PC-3 (cell line): ENCODE data around the gene CHRNA7. TPM values are rescaled to one million over a fixed set of nuclear protein-coding genes. Genes with fewer than 3 reads are reported as not detected.

Experiments
- ATAC-seq: fragments of 200-7000 bp; cut with Tn5 transposase; 2 replicates; pipeline ENCODE4 v1.9.1; 2020; ENCODE audit warnings: mild to moderate bottlenecking, moderate library complexity
- BruUV-seq: library from RNA; stranded (reverse); fragments of 400-500 nt; replicated peaks from 2 replicates; lab custom pipeline; 2021; lab: Mats Ljungman, UMichigan
- CTCF ChIA-PET: fragments of 300-600 bp; sonication (Branson Sonifier 250); formaldehyde crosslinking; loops from one replicate; lab custom pipeline; 2022; ENCODE audit warnings: antibody characterized with exemption; lab: Charles Lee
- POLR2A ChIA-PET: fragments of 300-600 bp; sonication (Branson Sonifier 250); formaldehyde crosslinking; loops from one replicate; lab custom pipeline; 2022; ENCODE audit warnings: antibody characterized with exemption; ENCODE audit not compliant: unreplicated experiment; lab: Charles Lee
- DNase-seq: peaks from one replicate; pipeline ENCODE4 v3.0.0-alpha.2; 2015
- H2AFZ ChIP-seq: fragments of 300-600 bp; sonication (generic); 2 replicates; pipeline ENCODE4 v1.6.0; 2016; ENCODE audit warnings: antibody characterized with exemption, low read length
- H3F3A ChIP-seq: fragments of 300-600 bp; sonication (generic); one replicate; pipeline ENCODE4 v1.6.0; 2017; ENCODE audit warnings: antibody characterized with exemption, low read length, control low read depth, mild to moderate bottlenecking; ENCODE audit not compliant: unreplicated experiment
- H3K27ac ChIP-seq: fragments of 300-600 bp; sonication (generic); 2 replicates; pipeline ENCODE4 v1.5.1; 2016; ENCODE audit warnings: mild to moderate bottlenecking, low read length
- H3K27me3 ChIP-seq: fragments of 300-600 bp; sonication (generic); 2 replicates; pipeline ENCODE4 v1.6.1; 2016; ENCODE audit warnings: low read length, mixed read lengths
- H3K36me3 ChIP-seq: fragments of 300-600 bp; sonication (generic); 2 replicates; pipeline ENCODE4 v1.6.1; 2016; ENCODE audit warnings: low read depth, mixed run types, low read length, mixed read lengths
- H3K4me1 ChIP-seq: fragments of 300-600 bp; sonication (generic); 2 replicates; pipeline ENCODE4 v1.5.1; 2016; ENCODE audit warnings: low read length; ENCODE audit not compliant: insufficient read depth
- H3K4me2 ChIP-seq: fragments of 300-600 bp; sonication (generic); 2 replicates; pipeline ENCODE4 v1.6.0; 2016; ENCODE audit warnings: low read length
- H3K4me3 ChIP-seq: fragments of 300-600 bp; sonication (generic); 2 replicates; pipeline ENCODE4 v1.5.1; 2016; ENCODE audit warnings: mild to moderate bottlenecking, low read length, mixed read lengths
- H3K79me2 ChIP-seq: fragments of 300-600 bp; sonication (generic); 2 replicates; pipeline ENCODE4 v1.6.1; 2017; ENCODE audit warnings: low read length, mixed read lengths
- H3K9ac ChIP-seq: fragments of 300-600 bp; sonication (generic); 2 replicates; pipeline ENCODE4 v1.6.0; 2016; ENCODE audit warnings: mild to moderate bottlenecking, low read length
- H3K9me2 ChIP-seq: fragments of 300-600 bp; sonication (generic); replicated peaks from 2 replicates; pipeline ENCODE4 v1.6.1; 2016; ENCODE audit warnings: mixed run types, low read length, mixed read lengths
- H3K9me3 ChIP-seq: fragments of 300-600 bp; sonication (generic); 2 replicates; pipeline ENCODE4 v1.6.1; 2016; ENCODE audit warnings: low read length, mixed read lengths
- H4K20me1 ChIP-seq: fragments of 300-600 bp; sonication (generic); 2 replicates; pipeline ENCODE4 v1.6.1; 2016; ENCODE audit warnings: low read length, mixed read lengths
- CTCF ChIP-seq: fragments of 300-600 bp; sonication (generic); conservative IDR thresholded peaks from 2 replicates; pipeline ENCODE4 v1.5.1; 2017; ENCODE audit warnings: antibody characterized with exemption, low read depth, mild to moderate bottlenecking, low read length
- EZH2 ChIP-seq: fragments of 300-600 bp; sonication (generic); IDR thresholded peaks from one replicate; pipeline ENCODE4 v1.6.1; 2017; ENCODE audit warnings: antibody characterized with exemption, mild to moderate bottlenecking, low read length; ENCODE audit not compliant: unreplicated experiment
- EZH2phosphoT487 ChIP-seq: fragments of 300-600 bp; sonication (generic); IDR thresholded peaks from 2 replicates; pipeline ENCODE4 v1.6.1; 2018; ENCODE audit warnings: mild to moderate bottlenecking, antibody characterized with exemption, low read length, borderline replicate concordance
- intact Hi-C: fragments of 100-400 bp; cut with micrococcal nuclease; formaldehyde crosslinking; loops from 2 replicates; pipeline ENCODE4 v1.9.0; 2023
- total RNA-seq: library from RNA; depleted of rRNA; stranded (reverse); fragments of >200 nt; gene quantifications from 2 replicates; pipeline ENCODE4 v1.2.3, GENCODE V29; 2014

The CHRNA7 gene
- total RNA-seq, 1 experiment from 2014 or later, result 0.73 TPM

GRCh38 chr15:32030795-32031194, 480 bp downstream of the CHRNA7 start:
- Histone ChIP-seq H3K4me2 (peak overlapping the region; percentile 69), H3K79me2 (no peaks in the 10 kb centered on the region), H3K4me3 (peak overlapping the region; percentile 53; the same call in 1 of the 2 replicates), H3K9me3 (no peaks in the 10 kb centered on the region), H2AFZ (no peak overlapping the region), H4K20me1 (no peaks in the 10 kb centered on the region), H3K36me3 (no peaks in the 10 kb centered on the region), H3K9me2 (no peaks in the 10 kb centered on the region), H3F3A (no peaks in the 10 kb centered on the region), H3K4me1 (no peaks in the 10 kb centered on the region), H3K9ac (no peak overlapping the region), H3K27me3 (peaks cover 70% of the 10 kb centered on the region), H3K27ac (no peak overlapping the region)
- TF ChIP-seq EZH2 (no peak), EZH2phosphoT487 (no peak), CTCF (no peak)
- intact Hi-C loops, result no loop called here
- ChIA-PET CTCF (no interaction called here), POLR2A (no interaction called here)
- ATAC-seq, result peak; percentile 27
- no peak for DNase-seq
- BruUV-seq, result no TSS peak

- H2AFZ ChIP-seq, result no peak overlapping the region
- no peaks in the 10 kb centered on the region for H3K79me2 ChIP-seq
- TF ChIP-seq EZH2phosphoT487, result no peak
- no peak for TF ChIP-seq EZH2
- TF ChIP-seq CTCF, result no peak
- no peaks in the 10 kb centered on the region for H3F3A ChIP-seq
- BruUV-seq, result no TSS peak
- no peak overlapping the region for H3K4me2 ChIP-seq
- H3K9me2 ChIP-seq, result no peaks in the 10 kb centered on the region
- no peak overlapping the region for H3K27ac ChIP-seq
- DNase-seq, result no peak
- CTCF ChIA-PET, result interaction anchor here (0.6 kb wide), 1 partner anchor 47 kb away, joined by 4 read pairs; no protein-coding TSS in a partner anchor
- H3K9ac ChIP-seq, result no peak overlapping the region
- H3K9me3 ChIP-seq, result no peaks in the 10 kb centered on the region
- H4K20me1 ChIP-seq, result no peaks in the 10 kb centered on the region
- intact Hi-C loops, result no loop called here
- H3K4me1 ChIP-seq, result no peaks in the 10 kb centered on the region
- no peak for ATAC-seq
- POLR2A ChIA-PET, result no interaction called here
- peaks cover 73% of the 10 kb centered on the region for H3K27me3 ChIP-seq
- H3K4me3 ChIP-seq, result no peak overlapping the region
- H3K36me3 ChIP-seq, result no peaks in the 10 kb centered on the region
Measured at GRCh38 chr15:32033186-32033890, 3.0 kb downstream of the CHRNA7 start.

- no peak for TF ChIP-seq EZH2phosphoT487
- TF ChIP-seq EZH2, result no peak
- TF ChIP-seq CTCF, result no peak
- no peaks in the 10 kb centered on the region for H3K36me3 ChIP-seq
- H3K4me2 ChIP-seq, result no peak overlapping the region
- no peak overlapping the region for H2AFZ ChIP-seq
- H3F3A ChIP-seq, result no peaks in the 10 kb centered on the region
- no TSS peak for BruUV-seq
- peaks cover 66% of the 10 kb centered on the region for H3K27me3 ChIP-seq
- no peaks in the 10 kb centered on the region for H3K79me2 ChIP-seq
- no peaks in the 10 kb centered on the region for H3K9me3 ChIP-seq
- H3K4me1 ChIP-seq, result no peaks in the 10 kb centered on the region
- no peak for DNase-seq
- H3K4me3 ChIP-seq, result no peak overlapping the region
- no peak overlapping the region for H3K9ac ChIP-seq
- H3K9me2 ChIP-seq, result no peaks in the 10 kb centered on the region
- H3K27ac ChIP-seq, result no peak overlapping the region
- intact Hi-C loops, result no loop called here
- no peak for ATAC-seq
- POLR2A ChIA-PET, result no interaction called here
- CTCF ChIA-PET, result no interaction called here
- no peaks in the 10 kb centered on the region for H4K20me1 ChIP-seq
Measured at GRCh38 chr15:32034106-32034505, 3.8 kb downstream of the CHRNA7 start.
